H1 (cell line): ENCODE data around the gene SLC39A8. TPM values are rescaled to one million over a fixed set of nuclear protein-coding genes. Genes with fewer than 3 reads are reported as not detected.

Source experiments
- HDAC6 ChIP-seq: IDR thresholded peaks from one replicate; pipeline ENCODE4 v1.7.1; 2012; ENCODE audit warnings: low read depth, mild to moderate bottlenecking, inconsistent platforms, low read length, moderate library complexity
- SIRT6 ChIP-seq: IDR thresholded peaks from one replicate; pipeline ENCODE4 v1.7.1; 2012; ENCODE audit warnings: low read length, inconsistent platforms
- SP1 ChIP-seq: IDR thresholded peaks from 2 replicates; pipeline ENCODE4 v1.6.1; 2011; ENCODE audit warnings: low read depth, low read length
- polyA plus RNA-seq, 7 experiments: library from polyadenylated mRNA; depleted of rRNA in 3 of 7; stranded (reverse) in 5 of 7; unstranded in 2 of 7; fragments of >200 nt in 5 of 7; fragments of 200-250 nt in 2 of 7; gene quantifications; 1 replicate in 5 of 7; 2 replicates in 1 of 7; 4 replicates in 1 of 7; pipeline versions ENCODE4 v1.2.1 to v1.2.3, GENCODE V29; 2011 to 2013; ENCODE audit warnings: missing spikeins in 2 of 7, mixed read lengths in 2 of 7
- total RNA-seq: library from RNA; stranded (reverse); fragmentation: NEBNext Ultra II Directional; extraction: Animal tissue kit (Norgen Biotek cat#: 25700); gene quantifications from 2 replicates; pipeline ENCODE4 v1.2.1, GENCODE V29; 2021
- TF ChIP-seq, protein P1 (sequence below): IDR thresholded peaks from 2 replicates; pipeline ENCODE4 v1.6.1; 2011; ENCODE audit warnings: low read depth, mild to moderate bottlenecking, low read length; ENCODE audit not compliant: insufficient read depth

The SLC39A8 gene
- total and polyA plus RNA-seq, 2 of the 8 experiments (the other 6 are each of a cell fraction or from before 2014, with no cell fraction given), result 6.4 to 38.7 TPM

DNA sequence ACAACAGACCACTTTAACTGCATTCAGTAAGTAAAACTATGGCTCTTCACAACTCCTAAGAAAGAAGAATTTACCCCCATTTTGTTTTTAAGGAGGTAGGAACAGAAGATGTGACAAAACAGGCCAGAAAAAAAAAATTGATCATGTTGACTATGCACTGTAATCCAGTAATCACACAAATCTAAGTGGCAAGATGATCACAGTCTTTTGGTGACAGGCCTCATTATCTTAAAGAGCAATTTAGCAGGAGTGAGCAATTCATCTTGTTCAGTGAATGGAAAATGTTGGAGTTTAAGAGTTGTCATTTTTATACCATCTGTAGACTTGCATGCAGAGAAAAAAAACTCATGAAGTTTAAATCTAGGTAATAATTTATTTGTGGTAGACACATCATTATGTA, 115.1 kb downstream of the SLC39A8 start (continued):
- TF ChIP-seq SIRT6 (no peak), HDAC6 (no peak), SP1 (no peak)
- TF ChIP-seq, protein P1, sequence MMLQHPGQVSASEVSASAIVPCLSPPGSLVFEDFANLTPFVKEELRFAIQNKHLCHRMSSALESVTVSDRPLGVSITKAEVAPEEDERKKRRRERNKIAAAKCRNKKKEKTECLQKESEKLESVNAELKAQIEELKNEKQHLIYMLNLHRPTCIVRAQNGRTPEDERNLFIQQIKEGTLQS, result no peak
